GM13977 (cell line): Measurements from ENCODE around the gene EFCAB12.
"Not testable (repeated sequence)": the region's sequence is repeated elsewhere in the genome, so short reads cannot be mapped to it uniquely, and the experiment has no call there.

ENCODE experiments used
- DNase-seq: peaks from one replicate; pipeline ENCODE4 v3.0.0; 2012; ENCODE audit warnings: low spot score
- in situ Hi-C: fragments of 300-500 bp; cut with MboI; formaldehyde crosslinking; loops from one replicate; pipeline ENCODE4 v1.12.0; 2022; ENCODE audit warnings: low sequenced_read_pairs, low pct_unique_long_range_greater_than_20kb, mixed read lengths, inconsistent platforms; ENCODE audit not compliant: unreplicated experiment
- TF ChIP-seq, protein P1 (sequence below): IDR thresholded peaks from 2 replicates; pipeline ENCODE4 v1.5.1; 2012; ENCODE audit warnings: mild to moderate bottlenecking, control low read depth; ENCODE audit not compliant: insufficient read depth; ENCODE audit errors: extremely low read depth, missing control alignments

Gene EFCAB12

DNA sequence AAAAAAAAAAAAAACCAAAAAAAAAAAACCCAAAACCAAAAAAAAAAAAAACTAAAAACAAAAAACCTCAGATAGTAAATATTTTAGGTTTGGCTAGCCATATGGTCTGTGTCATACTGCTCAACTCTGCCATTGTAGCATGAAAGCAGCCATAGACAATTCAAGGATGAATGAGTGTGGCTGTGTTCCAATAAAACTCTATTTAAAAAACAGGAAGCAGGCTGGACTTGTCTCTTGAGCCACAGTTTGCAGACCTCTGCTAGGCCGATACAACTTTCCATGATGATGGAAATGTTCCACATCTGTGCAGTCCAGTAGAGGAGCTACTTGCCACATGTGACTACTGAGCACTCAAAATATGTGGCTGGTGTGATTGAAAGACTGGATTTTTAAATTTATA, 11.1 kb downstream of the EFCAB12 start:
- DNase-seq: no peak
- TF ChIP-seq, protein P1, sequence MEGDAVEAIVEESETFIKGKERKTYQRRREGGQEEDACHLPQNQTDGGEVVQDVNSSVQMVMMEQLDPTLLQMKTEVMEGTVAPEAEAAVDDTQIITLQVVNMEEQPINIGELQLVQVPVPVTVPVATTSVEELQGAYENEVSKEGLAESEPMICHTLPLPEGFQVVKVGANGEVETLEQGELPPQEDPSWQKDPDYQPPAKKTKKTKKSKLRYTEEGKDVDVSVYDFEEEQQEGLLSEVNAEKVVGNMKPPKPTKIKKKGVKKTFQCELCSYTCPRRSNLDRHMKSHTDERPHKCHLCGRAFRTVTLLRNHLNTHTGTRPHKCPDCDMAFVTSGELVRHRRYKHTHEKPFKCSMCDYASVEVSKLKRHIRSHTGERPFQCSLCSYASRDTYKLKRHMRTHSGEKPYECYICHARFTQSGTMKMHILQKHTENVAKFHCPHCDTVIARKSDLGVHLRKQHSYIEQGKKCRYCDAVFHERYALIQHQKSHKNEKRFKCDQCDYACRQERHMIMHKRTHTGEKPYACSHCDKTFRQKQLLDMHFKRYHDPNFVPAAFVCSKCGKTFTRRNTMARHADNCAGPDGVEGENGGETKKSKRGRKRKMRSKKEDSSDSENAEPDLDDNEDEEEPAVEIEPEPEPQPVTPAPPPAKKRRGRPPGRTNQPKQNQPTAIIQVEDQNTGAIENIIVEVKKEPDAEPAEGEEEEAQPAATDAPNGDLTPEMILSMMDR: no peak
- in situ Hi-C loops: no loop called here

- in situ Hi-C loops: no loop called here
- no peak for DNase-seq
- TF ChIP-seq, protein P1: no peak
These were observed 12.0 kb downstream of the EFCAB12 start for GRCh38 chr3:129416415-129416814.

GRCh38 chr3:129415830-129416229, 12.6 kb downstream of the EFCAB12 start:
- TF ChIP-seq, protein P1: no peak
- DNase-seq: no peak
- in situ Hi-C loops: no loop called here

DNA sequence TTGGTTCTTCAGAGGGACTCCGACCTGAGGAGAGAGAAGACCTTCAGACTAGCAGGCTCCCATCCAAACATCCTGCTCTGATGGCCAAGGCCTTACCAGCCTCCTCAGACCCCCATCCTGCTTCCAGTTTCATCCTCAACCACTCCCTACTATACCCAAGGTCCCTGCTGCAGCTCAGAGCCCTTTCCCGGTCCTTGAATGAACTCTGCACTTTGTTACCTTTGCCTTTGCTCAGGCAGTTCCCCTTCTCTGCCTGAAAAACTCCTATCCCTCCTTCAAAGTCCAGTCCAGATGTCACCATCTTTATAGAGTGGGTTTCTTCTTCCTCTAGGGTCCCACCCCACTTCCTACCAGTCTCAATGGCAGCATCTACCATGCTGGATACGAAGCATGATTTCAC, 13.1 kb downstream of the EFCAB12 start:
- no peak for DNase-seq
- in situ Hi-C loops: no loop called here
- TF ChIP-seq, protein P1: no peak

- in situ Hi-C loops: no loop called here
- peak; percentile 80 for DNase-seq
- TF ChIP-seq, protein P1: no peak
These were observed 14.5 kb downstream of the EFCAB12 start for GRCh38 chr3:129413687-129414506.

DNA sequence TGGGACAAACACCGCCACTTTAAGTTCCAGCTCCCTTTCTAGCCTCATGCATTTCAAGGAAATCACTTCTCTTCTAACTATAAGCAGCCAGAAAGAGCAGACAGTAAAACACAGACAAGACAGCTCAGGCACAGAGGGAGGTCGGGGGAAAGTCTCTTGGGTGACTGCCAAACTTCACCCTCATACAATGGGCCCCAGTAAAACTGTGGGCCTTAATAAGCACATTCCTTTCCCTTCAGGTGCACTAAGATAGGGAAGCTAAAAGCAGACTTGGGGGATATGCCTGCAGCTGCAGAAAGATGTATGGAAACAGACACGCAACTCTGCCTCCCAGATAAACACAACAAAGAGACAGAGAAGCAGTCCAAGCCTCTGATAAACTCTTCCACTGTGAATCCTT, 15.2 kb downstream of the EFCAB12 start:
- DNase-seq, in situ Hi-C loops: not testable (repeated sequence)

- DNase-seq: no peak
- TF ChIP-seq, protein P1: no peak
- in situ Hi-C loops: no loop called here
These were observed 15.8 kb downstream of the EFCAB12 start for GRCh38 chr3:129412542-129413198.
